MCF 10A (cell line): Measurements from ENCODE around the gene SYCP2. TPM values are rescaled to one million over a fixed set of nuclear protein-coding genes. Genes with fewer than 3 reads are reported as not detected.

Experiments
- BruUV-seq: library from RNA; stranded (reverse); fragments of 400-500 nt; replicated peaks from 2 replicates; lab custom pipeline; 2021; lab: Mats Ljungman, UMichigan
- CTCF ChIA-PET: fragments of 300-600 bp; sonication (Branson Sonifier 250); formaldehyde crosslinking; extraction: SDS; loops from one replicate; lab custom pipeline; 2021; ENCODE audit warnings: antibody characterized with exemption, inconsistent platforms; lab: Yijun Ruan, JAX
- POLR2A ChIA-PET: fragments of 300-600, 350-650 bp; sonication (Branson Sonifier 250); formaldehyde crosslinking; extraction: SDS; loops from one replicate; lab custom pipeline; 2020; ENCODE audit warnings: antibody characterized with exemption, inconsistent platforms; lab: Yijun Ruan, JAX
- DNase-seq: peaks from one replicate; pipeline ENCODE4 v3.0.0-alpha.2; 2018; ENCODE audit not compliant: unreplicated experiment
- H3K27ac Mint-ChIP-seq: one replicate; pipeline ENCODE4 v1.8.0; 2022; ENCODE audit warnings: mild to moderate bottlenecking, low read depth, mixed read lengths; ENCODE audit not compliant: unreplicated experiment
- H3K27me3 Mint-ChIP-seq: one replicate; pipeline ENCODE4 v1.8.0; 2022; ENCODE audit warnings: mixed read lengths; ENCODE audit not compliant: insufficient read depth, unreplicated experiment
- H3K36me3 Mint-ChIP-seq: one replicate; pipeline ENCODE4 v1.8.0; 2022; ENCODE audit warnings: mild to moderate bottlenecking, moderate library complexity, mixed read lengths; ENCODE audit not compliant: insufficient read depth, unreplicated experiment
- H3K4me1 Mint-ChIP-seq: one replicate; pipeline ENCODE4 v1.8.0; 2022; ENCODE audit warnings: mixed read lengths; ENCODE audit not compliant: insufficient read depth, unreplicated experiment
- H3K4me3 Mint-ChIP-seq: one replicate; pipeline ENCODE4 v1.8.0; 2022; ENCODE audit warnings: mild to moderate bottlenecking, moderate library complexity, mixed read lengths; ENCODE audit not compliant: unreplicated experiment
- H3K9me3 Mint-ChIP-seq: one replicate; pipeline ENCODE4 v1.8.0; 2022; ENCODE audit warnings: mixed read lengths; ENCODE audit not compliant: unreplicated experiment
- CTCF ChIP-seq: fragments of 200-600 bp; IDR thresholded peaks from one replicate; pipeline ENCODE4 v1.8.0; 2022; ENCODE audit warnings: antibody characterized with exemption, mild to moderate bottlenecking; ENCODE audit not compliant: unreplicated experiment
- intact Hi-C: fragments of 100-400 bp; cut with micrococcal nuclease; formaldehyde crosslinking; loops from 2 replicates; pipeline ENCODE4 v1.14.1; 2022
- total RNA-seq: library from RNA; stranded (reverse); gene quantifications from 2 replicates; pipeline ENCODE4 v1.2.3, GENCODE V29; 2022

The SYCP2 gene
- total RNA-seq, 1 experiment from 2014 or later, result 0.35 TPM

GRCh38 chr20:59940956-59941294, 7.5 kb upstream of the SYCP2 start:
- no peak for TF ChIP-seq CTCF
- intact Hi-C loops, result loop anchor here (5.0 kb wide), 1 partner anchor 104 kb away; no protein-coding TSS in a partner anchor
- CTCF ChIA-PET, result interaction anchor here (0.5 to 4.7 kb wide), 12 partner anchors 8 to 355 kb away, joined by 3 to 39 read pairs (median 4); partner anchors contain the start of gene CDH26
- no peak for DNase-seq
- peak overlapping the region; percentile 96 for H3K27ac Mint-ChIP-seq
- H3K4me1 Mint-ChIP-seq, result peaks cover 27% of the 10 kb centered on the region
- no peaks in the 10 kb centered on the region for H3K27me3 Mint-ChIP-seq
- H3K9me3 Mint-ChIP-seq, result no peaks in the 10 kb centered on the region
- peaks cover 29% of the 10 kb centered on the region for H3K36me3 Mint-ChIP-seq
- H3K4me3 Mint-ChIP-seq, result peak overlapping the region; percentile 95
- no TSS peak for BruUV-seq
- POLR2A ChIA-PET, result interaction anchor here (0.6 to 3.7 kb wide), 39 partner anchors 10 to 1054 kb away, joined by 3 to 51 read pairs (median 6); no protein-coding TSS in a partner anchor

- peak within 1 kb of the TSS; percentile 95 for H3K4me3 Mint-ChIP-seq
- no TSS peak for BruUV-seq
- peak within 1 kb of the TSS; percentile 96 for H3K27ac Mint-ChIP-seq
- ChIA-PET POLR2A (interaction anchor here (0.5 to 3.7 kb wide), 53 partner anchors 9 to 1312 kb away, joined by 3 to 51 read pairs (median 4); partner anchors contain the start of gene ATP5F1E), CTCF (interaction anchor here (0.5 to 4.7 kb wide), 16 partner anchors 9 to 1927 kb away, joined by 3 to 39 read pairs (median 4); no protein-coding TSS in a partner anchor)
- H3K27me3 Mint-ChIP-seq, result no peaks in the 10 kb centered on the region
- H3K9me3 Mint-ChIP-seq, result no peaks in the 10 kb centered on the region
- H3K36me3 Mint-ChIP-seq, result peaks cover 29% of the 10 kb centered on the region
- no peak for TF ChIP-seq CTCF
- DNase-seq, result peak; percentile 94
- peaks cover 27% of the 10 kb centered on the region for H3K4me1 Mint-ChIP-seq
- intact Hi-C loops, result loop anchor here (5.0 kb wide), 1 partner anchor 103 kb away; no protein-coding TSS in a partner anchor
These were observed 6.9 kb upstream of the SYCP2 start, which contains the start of the genes FAM217B and PPP1R3D for GRCh38 chr20:59940129-59940955. Gene FAM217B, plus strand, starts transcription at chr20:59940389. Its CDS starts 3,555 bp downstream, at chr20:59943944. Gene PPP1R3D, minus strand, starts transcription at chr20:59940305. Its CDS starts 374 bp downstream, at chr20:59939931.

- CTCF ChIA-PET, result interaction anchor here (0.6 to 4.7 kb wide), 15 partner anchors 9 to 1928 kb away, joined by 3 to 39 read pairs (median 4); no protein-coding TSS in a partner anchor
- no peak for TF ChIP-seq CTCF
These were observed 6.4 kb upstream of the SYCP2 start for GRCh38 chr20:59939879-59940128.

More at GRCh38 chr20:59939879-59940128, 6.4 kb upstream of the SYCP2 start:
- Mint-ChIP-seq H3K36me3 (peaks cover 26% of the 10 kb centered on the region), H3K9me3 (no peaks in the 10 kb centered on the region), H3K4me1 (peaks cover 27% of the 10 kb centered on the region), H3K27me3 (no peaks in the 10 kb centered on the region), H3K27ac (peak overlapping the region; percentile 96), H3K4me3 (peak overlapping the region; percentile 95)
- intact Hi-C loops, result loop anchor here (5.0 kb wide), 2 partner anchors 103 to 158 kb away; no protein-coding TSS in a partner anchor
- POLR2A ChIA-PET, result interaction anchor here (0.6 to 3.7 kb wide), 36 partner anchors 8 to 1313 kb away, joined by 3 to 51 read pairs (median 6); partner anchors contain the start of gene ATP5F1E
- DNase-seq, result no peak
- BruUV-seq, result TSS peak; percentile 26
